K562 treated with DMSO at 1 percent for 48 hours (cell line): ENCODE data around the gene KRTAP4-9. TPM values are rescaled to one million over a fixed set of nuclear protein-coding genes. Genes with fewer than 3 reads are reported as not detected.

Experiments used
- total RNA-seq: library from RNA; unstranded; fragments of 300-600 nt; gene quantifications from 2 replicates; pipeline ENCODE4 v1.2.3, GENCODE V29; 2022; ENCODE audit warnings: low replicate concordance; ENCODE audit errors: extremely low read depth

Gene KRTAP4-9
- total RNA-seq = not detected in 2 replicates

GRCh38 chr17:41105347-41105746, at the start of gene KRTAP4-9:
Gene KRTAP4-9 (plus strand): TSS chr17:41105389. CDS start chr17:41105389, 0 bp downstream.

DNA sequence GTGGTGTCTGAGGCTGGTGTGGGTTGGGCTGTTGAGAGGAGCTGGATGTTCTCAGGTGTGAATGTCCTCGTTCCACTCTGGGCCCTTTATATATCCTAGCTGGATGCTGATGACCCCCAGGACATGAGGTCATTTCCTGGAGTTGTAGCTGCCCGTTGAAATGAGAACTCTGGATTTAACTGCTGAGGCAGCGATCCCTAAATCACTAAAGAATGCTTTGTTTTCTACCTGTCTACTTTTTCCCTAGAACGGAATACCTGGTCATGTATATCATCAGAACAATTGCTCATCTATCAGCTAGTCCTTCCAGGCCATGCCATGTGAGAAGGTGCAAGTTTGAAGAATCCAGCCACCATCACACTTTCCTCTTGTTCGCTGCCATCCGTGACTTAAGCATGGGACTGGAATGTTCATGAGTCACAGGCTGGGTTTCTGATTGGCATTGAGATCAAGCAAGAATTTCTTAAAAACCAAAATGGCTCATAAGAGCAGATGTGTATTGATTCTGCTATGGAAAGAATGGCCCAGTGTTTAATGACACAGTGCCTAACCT, 45.1 kb upstream of the KRTAP4-9 start, which contains the start of gene KRTAP2-3:
Gene KRTAP2-3, minus strand, starts transcription at position 63 of the 553 bp plus-strand sequence. CDS start 64 bp downstream, outside the sequence.

DNA sequence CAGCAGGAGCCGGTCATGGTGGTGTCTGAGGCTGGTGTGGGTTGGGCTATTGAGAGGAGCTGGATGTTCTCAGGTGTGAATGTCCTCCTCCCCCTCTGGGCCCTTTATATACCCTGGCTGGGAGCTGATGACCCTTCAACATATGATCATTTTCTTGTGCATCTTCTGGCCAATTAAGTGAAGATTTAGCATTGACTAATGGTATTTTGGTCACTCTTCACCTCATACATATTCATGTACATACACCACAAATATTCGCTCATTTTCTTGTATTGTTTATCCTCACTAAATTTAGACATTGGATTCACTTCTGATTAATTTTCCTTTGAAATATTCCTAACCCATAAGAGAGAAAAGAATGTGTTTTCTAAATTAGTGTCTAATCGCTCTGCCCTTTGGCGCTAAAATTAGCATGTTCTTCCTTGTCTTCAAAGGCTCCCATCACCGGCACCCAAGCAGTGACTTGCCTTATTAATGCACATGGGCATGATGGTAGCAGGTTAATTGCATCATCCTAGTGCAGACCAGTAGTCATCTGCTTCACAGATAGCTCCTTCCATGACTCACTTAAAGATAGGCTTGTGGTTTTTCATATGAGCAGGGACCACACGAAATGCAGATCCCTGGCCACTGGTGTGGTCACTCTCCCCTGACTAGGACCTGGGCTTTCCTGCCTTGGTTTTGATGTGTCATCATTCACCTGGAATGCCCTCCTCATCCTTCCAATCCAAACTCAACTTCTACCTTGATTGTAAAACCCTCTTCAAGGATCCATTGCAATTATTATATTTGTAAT, 39.2 kb upstream of the KRTAP4-9 start, which contains the start of gene KRTAP2-4:
Gene KRTAP2-4, minus strand, starts transcription at position 51 of the 796 bp plus-strand sequence. Its CDS starts 34 bp downstream, at position 17.

GRCh38 chr17:41084100-41084856, 20.9 kb upstream of the KRTAP4-9 start, which contains the start of gene KRTAP4-7:
Gene KRTAP4-7 (plus strand): TSS chr17:41084150. CDS start chr17:41084207, 57 bp downstream.

GRCh38 chr17:41098042-41098441, 7.1 kb upstream of the KRTAP4-9 start, which contains the start of gene KRTAP4-8:
Gene KRTAP4-8 (minus strand): TSS chr17:41098142. CDS start chr17:41098084, 58 bp downstream.

GRCh38 chr17:41101586-41102259, 3.5 kb upstream of the KRTAP4-9 start, which contains the start of gene KRTAP4-16:
Gene KRTAP4-16 (minus strand): TSS chr17:41102209. CDS start chr17:41102209, 0 bp downstream.

GRCh38 chr17:41117846-41118386, 12.7 kb downstream of the KRTAP4-9 start, which contains the start of gene KRTAP4-11:
Gene KRTAP4-11 (minus strand): TSS chr17:41118373. CDS start chr17:41118315, 58 bp downstream.

GRCh38 chr17:41123991-41124371, 18.8 kb downstream of the KRTAP4-9 start, which contains the start of gene KRTAP4-12:
Gene KRTAP4-12 (minus strand): TSS chr17:41124182. CDS start chr17:41124122, 60 bp downstream.

GRCh38 chr17:41140360-41141131, 35.4 kb downstream of the KRTAP4-9 start, which contains the start of gene KRTAP4-6:
Gene KRTAP4-6 (minus strand): TSS chr17:41140544. CDS start chr17:41140487, 57 bp downstream.

DNA sequence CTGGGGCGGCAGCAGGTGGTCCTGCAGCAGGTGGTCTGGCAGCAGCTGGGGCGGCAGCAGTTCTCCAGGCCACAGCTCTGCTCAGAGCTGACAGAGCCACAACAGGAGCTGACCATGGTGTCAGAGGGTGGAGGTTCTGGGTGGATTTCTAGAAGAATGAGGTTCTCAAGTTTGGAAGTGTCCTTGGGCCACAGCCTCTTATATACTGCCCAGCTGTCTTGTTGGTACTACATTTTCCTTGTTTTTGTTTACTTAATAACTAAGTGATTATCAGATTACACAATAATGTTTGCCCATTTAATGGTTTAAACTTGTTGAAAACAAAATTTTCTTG, 44.4 kb downstream of the KRTAP4-9 start, which contains the start of gene KRTAP4-5:
Gene KRTAP4-5, minus strand, starts transcription at position 174 of the 334 bp plus-strand sequence. Its CDS starts 58 bp downstream, at position 116.

Other genes with a start within 250 kb of the KRTAP4-9 start
- not detected in 2 replicates for gene KRT12, start 238.2 kb upstream of the KRTAP4-9 start, total RNA-seq
- not detected in 2 replicates for gene KRT20, start 220.1 kb upstream of the KRTAP4-9 start, total RNA-seq
- gene KRT23, start 167.7 kb upstream of the KRTAP4-9 start, total RNA-seq = not detected in 2 replicates
- gene KRT39, start 138.4 kb upstream of the KRTAP4-9 start, total RNA-seq = not detected in 2 replicates
- gene KRT40, start 121.1 kb upstream of the KRTAP4-9 start, total RNA-seq = not detected in 2 replicates
- not detected in 2 replicates for gene KRTAP3-3, start 111.2 kb upstream of the KRTAP4-9 start, total RNA-seq
- gene KRTAP3-2, start 105.5 kb upstream of the KRTAP4-9 start, total RNA-seq = not detected in 2 replicates
- gene KRTAP3-1, start 96.3 kb upstream of the KRTAP4-9 start, total RNA-seq = not detected in 2 replicates
- gene KRTAP1-5, start 78.2 kb upstream of the KRTAP4-9 start, total RNA-seq = not detected in 2 replicates
- not detected in 2 replicates for gene KRTAP1-4, start 75.2 kb upstream of the KRTAP4-9 start, total RNA-seq
- not detected in 2 replicates for gene KRTAP1-3, start 70.5 kb upstream of the KRTAP4-9 start, total RNA-seq
- gene KRTAP1-1, start 63.9 kb upstream of the KRTAP4-9 start, total RNA-seq = not detected in 2 replicates
- gene KRTAP2-1, start 58.1 kb upstream of the KRTAP4-9 start, total RNA-seq = not detected in 2 replicates
- not detected in 2 replicates for gene KRTAP2-2, start 50.2 kb upstream of the KRTAP4-9 start, total RNA-seq
- not detected in 2 replicates for gene KRTAP2-3, start 45.3 kb upstream of the KRTAP4-9 start, total RNA-seq
- not detected in 2 replicates for gene KRTAP2-4, start 39.5 kb upstream of the KRTAP4-9 start, total RNA-seq
- gene KRTAP4-7, start 21.2 kb upstream of the KRTAP4-9 start, total RNA-seq = not detected in 2 replicates
- gene KRTAP4-8, start 7.2 kb upstream of the KRTAP4-9 start, total RNA-seq = not detected in 2 replicates
- gene KRTAP4-16, start 3.2 kb upstream of the KRTAP4-9 start, total RNA-seq = not detected in 2 replicates
- not detected in 2 replicates for gene KRTAP4-11, start 13.0 kb downstream of the KRTAP4-9 start, total RNA-seq
- gene KRTAP4-12, start 18.8 kb downstream of the KRTAP4-9 start, total RNA-seq = not detected in 2 replicates
- not detected in 2 replicates for gene KRTAP4-6, start 35.2 kb downstream of the KRTAP4-9 start, total RNA-seq
- gene KRTAP4-5, start 44.4 kb downstream of the KRTAP4-9 start, total RNA-seq = not detected in 2 replicates
- gene KRTAP4-4, start 55.4 kb downstream of the KRTAP4-9 start, total RNA-seq = not detected in 2 replicates
- not detected in 2 replicates for gene KRTAP4-3, start 62.8 kb downstream of the KRTAP4-9 start, total RNA-seq
- not detected in 2 replicates for gene KRTAP4-2, start 72.8 kb downstream of the KRTAP4-9 start, total RNA-seq
- gene KRTAP4-1, start 79.5 kb downstream of the KRTAP4-9 start, total RNA-seq = not detected in 2 replicates
- not detected in 2 replicates for gene KRTAP9-1, start 84.5 kb downstream of the KRTAP4-9 start, total RNA-seq
- not detected in 2 replicates for gene KRTAP9-2, start 121.3 kb downstream of the KRTAP4-9 start, total RNA-seq
- gene KRTAP9-3, start 127.1 kb downstream of the KRTAP4-9 start, total RNA-seq = not detected in 2 replicates
- gene KRTAP9-8, start 132.6 kb downstream of the KRTAP4-9 start, total RNA-seq = not detected in 2 replicates
- gene KRTAP9-4, start 144.3 kb downstream of the KRTAP4-9 start, total RNA-seq = not detected in 2 replicates
- not detected in 2 replicates for gene KRTAP9-9, start 150.0 kb downstream of the KRTAP4-9 start, total RNA-seq
- gene KRTAP9-6, start 160.0 kb downstream of the KRTAP4-9 start, total RNA-seq = not detected in 2 replicates
- not detected in 2 replicates for gene KRTAP9-7, start 170.3 kb downstream of the KRTAP4-9 start, total RNA-seq
- gene KRTAP29-1, start 197.5 kb downstream of the KRTAP4-9 start, total RNA-seq = not detected in 2 replicates
- gene KRTAP16-1, start 203.9 kb downstream of the KRTAP4-9 start, total RNA-seq = not detected in 2 replicates
- gene KRTAP17-1, start 210.3 kb downstream of the KRTAP4-9 start, total RNA-seq = not detected in 2 replicates
- gene KRT33A, start 245.4 kb downstream of the KRTAP4-9 start, total RNA-seq = not detected in 2 replicates